Fibroblast of villous mesenchyme (primary cell): ENCODE data around the gene ZNF585A. TPM values are rescaled to one million over a fixed set of nuclear protein-coding genes. Genes with fewer than 3 reads are reported as not detected.
"Not testable (repeated sequence)": the region's sequence is repeated elsewhere in the genome, so short reads cannot be mapped to it uniquely, and the experiment has no call there.

Experiments
- DNase-seq: peaks from one replicate; pipeline ENCODE4 v3.0.0-alpha.2; 2010; ENCODE audit warnings: low read depth
- H3K4me3 ChIP-seq: 2 replicates; pipeline ENCODE4 v1.5.1; 2011; ENCODE audit warnings: low read depth, mild to moderate bottlenecking, low read length
- CTCF ChIP-seq: IDR thresholded peaks from 2 replicates; pipeline ENCODE4 v1.5.1; 2012; ENCODE audit warnings: low read depth, mild to moderate bottlenecking, low read length; ENCODE audit not compliant: insufficient read depth
- total RNA-seq: library from RNA; depleted of rRNA; stranded (reverse); fragments of >200 nt; gene quantifications from 2 replicates; pipeline ENCODE4 v1.2.3, GENCODE V29; 2012

ZNF585A gene
- total RNA-seq, 1 donor = 7.8 TPM

- no peak overlapping the region for H3K4me3 ChIP-seq
- DNase-seq = no peak
Measured at GRCh38 chr19:37127999-37128820, 44.3 kb downstream of the ZNF585A start.

GRCh38 chr19:37122093-37122492, 50.4 kb downstream of the ZNF585A start:
- DNase-seq, H3K4me3 ChIP-seq: not testable (repeated sequence)

More at GRCh38 chr19:37127999-37128820, 44.3 kb downstream of the ZNF585A start:
- TF ChIP-seq CTCF = no peak

GRCh38 chr19:37114001-37114400, 58.5 kb downstream of the ZNF585A start:
- no peak for DNase-seq
- no peak overlapping the region for H3K4me3 ChIP-seq
- peak; percentile 16 for TF ChIP-seq CTCF

GRCh38 chr19:37111753-37112152, 60.7 kb downstream of the ZNF585A start:
- DNase-seq = peak; percentile 7
- peak; percentile 19 for TF ChIP-seq CTCF
- H3K4me3 ChIP-seq = not testable (repeated sequence)

- DNase-seq, H3K4me3 ChIP-seq: not testable (repeated sequence)
Measured at GRCh38 chr19:37104135-37104534, 68.4 kb downstream of the ZNF585A start.

GRCh38 chr19:37098570-37098969, 73.9 kb downstream of the ZNF585A start:
- no peak for TF ChIP-seq CTCF
- no peak for DNase-seq
- no peak overlapping the region for H3K4me3 ChIP-seq

- DNase-seq = no peak
- H3K4me3 ChIP-seq = no peak overlapping the region
- no peak for TF ChIP-seq CTCF
Measured at GRCh38 chr19:37095859-37096258, 76.6 kb downstream of the ZNF585A start.

Other genes starting within 250 kb of the ZNF585A start
- 4.8 and 8.2 TPM in 2 replicates for gene ZNF420, start 94.3 kb downstream of the ZNF585A start, total RNA-seq
- gene ZNF585B, start 37.8 kb upstream of the ZNF585A start, total RNA-seq = 14.7 and 17.7 TPM in 2 replicates
- gene ZNF383, start 45.5 kb upstream of the ZNF585A start, total RNA-seq = 5.2 and 6.8 TPM in 2 replicates
- gene ZNF527, start 198.4 kb upstream of the ZNF585A start, total RNA-seq = 3.9 and 5.6 TPM in 2 replicates